ENCODE results near the gene BRI3.

The BRI3 gene

DNA sequence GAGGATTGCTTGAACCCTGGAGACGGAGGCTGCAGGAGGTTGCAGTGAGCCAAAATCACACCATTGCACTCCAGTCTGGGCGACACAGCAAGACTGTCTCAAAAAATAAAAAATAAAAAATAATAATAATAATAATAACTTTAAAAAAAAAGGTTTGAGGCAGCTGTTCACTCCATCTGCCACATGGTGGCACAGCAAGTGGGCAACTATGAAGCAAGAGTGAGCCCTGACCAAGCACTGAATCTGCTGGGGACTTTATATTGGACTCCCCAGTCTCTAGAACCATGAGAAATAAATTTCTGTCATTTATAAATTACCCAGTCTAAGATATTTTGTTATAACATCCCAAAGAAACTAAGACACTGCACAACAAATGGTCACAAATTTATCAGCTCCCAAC, 14.6 kb upstream of the BRI3 start:
- no peak for TF ChIP-seq POLR2AphosphoS5 (IDR thresholded peaks at IDR 0.05; ENCODE audit: low read depth)
- no peak for TF ChIP-seq GABPA (IDR thresholded peaks at IDR 0.05; ENCODE audit: low read depth)
- TF ChIP-seq, protein P1, sequence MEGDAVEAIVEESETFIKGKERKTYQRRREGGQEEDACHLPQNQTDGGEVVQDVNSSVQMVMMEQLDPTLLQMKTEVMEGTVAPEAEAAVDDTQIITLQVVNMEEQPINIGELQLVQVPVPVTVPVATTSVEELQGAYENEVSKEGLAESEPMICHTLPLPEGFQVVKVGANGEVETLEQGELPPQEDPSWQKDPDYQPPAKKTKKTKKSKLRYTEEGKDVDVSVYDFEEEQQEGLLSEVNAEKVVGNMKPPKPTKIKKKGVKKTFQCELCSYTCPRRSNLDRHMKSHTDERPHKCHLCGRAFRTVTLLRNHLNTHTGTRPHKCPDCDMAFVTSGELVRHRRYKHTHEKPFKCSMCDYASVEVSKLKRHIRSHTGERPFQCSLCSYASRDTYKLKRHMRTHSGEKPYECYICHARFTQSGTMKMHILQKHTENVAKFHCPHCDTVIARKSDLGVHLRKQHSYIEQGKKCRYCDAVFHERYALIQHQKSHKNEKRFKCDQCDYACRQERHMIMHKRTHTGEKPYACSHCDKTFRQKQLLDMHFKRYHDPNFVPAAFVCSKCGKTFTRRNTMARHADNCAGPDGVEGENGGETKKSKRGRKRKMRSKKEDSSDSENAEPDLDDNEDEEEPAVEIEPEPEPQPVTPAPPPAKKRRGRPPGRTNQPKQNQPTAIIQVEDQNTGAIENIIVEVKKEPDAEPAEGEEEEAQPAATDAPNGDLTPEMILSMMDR (IDR thresholded peaks at IDR 0.05; ENCODE audit: insufficient read depth, low read length), result peak; percentile 24
- no peak for DNase-seq (ENCODE audit: low read depth in 1 of 2, low spot score in 1 of 2)
- H3K4me3 ChIP-seq (replicated peaks; ENCODE audit: insufficient read depth, low read length), result no peak overlapping the region

DNA sequence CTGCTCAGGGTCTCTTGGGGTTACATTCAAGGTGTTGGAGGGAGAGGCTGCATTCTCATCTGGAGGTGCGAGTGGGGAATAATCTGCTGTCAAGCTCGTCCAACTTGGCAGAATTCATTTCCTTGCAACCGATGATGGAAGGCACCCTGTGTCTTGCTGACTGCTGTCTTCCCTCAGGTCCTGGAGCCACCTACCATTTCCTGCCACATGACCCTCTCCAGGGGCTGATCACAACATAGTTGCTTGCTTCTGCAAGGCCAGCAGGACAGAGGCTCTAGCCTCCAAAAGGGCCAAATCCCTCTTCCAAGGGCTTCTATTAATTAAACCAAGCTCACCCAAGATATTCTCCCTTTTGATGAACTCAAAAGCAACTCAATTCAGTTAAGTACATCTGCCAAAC, 14.2 kb upstream of the BRI3 start:
- Histone ChIP-seq H3K27ac (replicated peaks) (no peak overlapping the region), H3K27me3 (ENCODE audit: insufficient read depth, poor library complexity, severe bottlenecking) (no peaks in the 10 kb centered on the region), H3K4me3 (replicated peaks; ENCODE audit: insufficient read depth, low read length) (no peak overlapping the region)
- DNase-seq (ENCODE audit: low read depth in 1 of 2, low spot score in 1 of 2), result no peak
- TF ChIP-seq, protein P1 (IDR thresholded peaks at IDR 0.05; ENCODE audit: insufficient read depth, low read length), result no peak
- no peak for TF ChIP-seq GABPA (IDR thresholded peaks at IDR 0.05; ENCODE audit: low read depth)
- no peak for TF ChIP-seq POLR2AphosphoS5 (IDR thresholded peaks at IDR 0.05; ENCODE audit: low read depth)
- no peak for TF ChIP-seq SPI1 (IDR thresholded peaks at IDR 0.05; ENCODE audit: borderline replicate concordance, low read depth)
- TF ChIP-seq, protein P2, sequence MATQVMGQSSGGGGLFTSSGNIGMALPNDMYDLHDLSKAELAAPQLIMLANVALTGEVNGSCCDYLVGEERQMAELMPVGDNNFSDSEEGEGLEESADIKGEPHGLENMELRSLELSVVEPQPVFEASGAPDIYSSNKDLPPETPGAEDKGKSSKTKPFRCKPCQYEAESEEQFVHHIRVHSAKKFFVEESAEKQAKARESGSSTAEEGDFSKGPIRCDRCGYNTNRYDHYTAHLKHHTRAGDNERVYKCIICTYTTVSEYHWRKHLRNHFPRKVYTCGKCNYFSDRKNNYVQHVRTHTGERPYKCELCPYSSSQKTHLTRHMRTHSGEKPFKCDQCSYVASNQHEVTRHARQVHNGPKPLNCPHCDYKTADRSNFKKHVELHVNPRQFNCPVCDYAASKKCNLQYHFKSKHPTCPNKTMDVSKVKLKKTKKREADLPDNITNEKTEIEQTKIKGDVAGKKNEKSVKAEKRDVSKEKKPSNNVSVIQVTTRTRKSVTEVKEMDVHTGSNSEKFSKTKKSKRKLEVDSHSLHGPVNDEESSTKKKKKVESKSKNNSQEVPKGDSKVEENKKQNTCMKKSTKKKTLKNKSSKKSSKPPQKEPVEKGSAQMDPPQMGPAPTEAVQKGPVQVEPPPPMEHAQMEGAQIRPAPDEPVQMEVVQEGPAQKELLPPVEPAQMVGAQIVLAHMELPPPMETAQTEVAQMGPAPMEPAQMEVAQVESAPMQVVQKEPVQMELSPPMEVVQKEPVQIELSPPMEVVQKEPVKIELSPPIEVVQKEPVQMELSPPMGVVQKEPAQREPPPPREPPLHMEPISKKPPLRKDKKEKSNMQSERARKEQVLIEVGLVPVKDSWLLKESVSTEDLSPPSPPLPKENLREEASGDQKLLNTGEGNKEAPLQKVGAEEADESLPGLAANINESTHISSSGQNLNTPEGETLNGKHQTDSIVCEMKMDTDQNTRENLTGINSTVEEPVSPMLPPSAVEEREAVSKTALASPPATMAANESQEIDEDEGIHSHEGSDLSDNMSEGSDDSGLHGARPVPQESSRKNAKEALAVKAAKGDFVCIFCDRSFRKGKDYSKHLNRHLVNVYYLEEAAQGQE (IDR thresholded peaks at IDR 0.05; ENCODE audit: insufficient replicate concordance, low read depth), result no peak

More for the DNA sequence above, 14.6 kb upstream of the BRI3 start:
- Histone ChIP-seq H3K27me3 (ENCODE audit: insufficient read depth, poor library complexity, severe bottlenecking) (no peaks in the 10 kb centered on the region), H3K27ac (replicated peaks) (no peak overlapping the region)

DNA sequence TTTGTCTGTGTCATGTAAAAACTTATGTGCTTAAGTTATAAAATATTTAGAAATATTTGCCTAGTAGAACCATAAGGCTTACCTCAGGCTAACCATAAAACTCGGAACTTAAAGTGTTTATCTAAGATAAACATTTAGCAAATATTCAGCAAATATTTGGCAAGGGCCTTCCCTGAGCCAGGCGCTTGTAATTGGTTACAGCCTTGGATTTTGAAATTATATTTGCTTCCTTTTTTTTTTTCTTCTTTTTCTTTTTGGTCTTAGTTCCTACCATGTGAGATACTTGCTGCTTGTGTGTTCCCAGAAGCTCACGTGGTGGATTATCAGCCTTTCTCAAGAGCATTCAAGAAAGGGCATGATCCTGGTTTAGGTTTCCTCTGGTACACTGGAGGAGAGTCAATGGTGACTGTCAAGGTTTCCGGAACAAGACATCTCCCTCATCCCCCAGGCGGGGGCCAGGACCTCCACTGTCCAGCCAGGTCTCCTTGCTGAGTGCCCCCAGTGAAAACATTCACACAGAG, 5.2 kb upstream of the BRI3 start:
- peak in 1 of 2 experiments; percentile 71 for DNase-seq (ENCODE audit: low read depth in 1 of 2, low spot score in 1 of 2)
- Histone ChIP-seq H3K27me3 (ENCODE audit: insufficient read depth, poor library complexity, severe bottlenecking) (no peaks in the 10 kb centered on the region), H3K27ac (replicated peaks) (peak overlapping the region; percentile 58), H3K4me3 (replicated peaks; ENCODE audit: insufficient read depth, low read length) (no peak overlapping the region)
- TF ChIP-seq GABPA (IDR thresholded peaks at IDR 0.05; ENCODE audit: low read depth) (no peak), SPI1 (IDR thresholded peaks at IDR 0.05; ENCODE audit: borderline replicate concordance, low read depth) (no peak), POLR2AphosphoS5 (IDR thresholded peaks at IDR 0.05; ENCODE audit: low read depth) (no peak)
- TF ChIP-seq, protein P2 (IDR thresholded peaks at IDR 0.05; ENCODE audit: insufficient replicate concordance, low read depth), result no peak
- TF ChIP-seq, protein P1 (IDR thresholded peaks at IDR 0.05; ENCODE audit: insufficient read depth, low read length), result no peak

DNA sequence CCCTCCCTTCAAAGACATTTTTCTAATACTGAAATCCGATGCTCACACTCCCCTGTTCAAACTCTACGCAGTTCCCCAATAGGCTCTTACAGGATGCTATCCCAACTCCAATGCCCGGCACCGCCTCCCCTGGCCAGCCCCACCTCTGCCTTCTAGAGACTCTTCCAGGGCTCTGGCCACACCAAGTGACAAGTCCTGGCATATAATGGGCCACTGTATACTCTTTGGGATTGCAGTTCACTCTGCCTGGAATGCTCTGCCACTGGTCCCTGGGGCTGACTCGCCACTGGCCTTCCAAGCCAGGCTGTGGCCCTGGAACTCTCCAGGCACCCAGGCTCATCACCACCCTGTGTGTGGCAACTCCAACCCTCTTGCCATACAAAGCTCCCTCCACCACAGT, 3.1 kb upstream of the BRI3 start:
- no peak for TF ChIP-seq GABPA (IDR thresholded peaks at IDR 0.05; ENCODE audit: low read depth)
- TF ChIP-seq, protein P1 (IDR thresholded peaks at IDR 0.05; ENCODE audit: insufficient read depth, low read length), result no peak
- TF ChIP-seq POLR2AphosphoS5 (IDR thresholded peaks at IDR 0.05; ENCODE audit: low read depth), result no peak
- TF ChIP-seq, protein P2 (IDR thresholded peaks at IDR 0.05; ENCODE audit: insufficient replicate concordance, low read depth), result no peak
- no peak for TF ChIP-seq SPI1 (IDR thresholded peaks at IDR 0.05; ENCODE audit: borderline replicate concordance, low read depth)
- no peaks in the 10 kb centered on the region for H3K27me3 ChIP-seq (ENCODE audit: insufficient read depth, poor library complexity, severe bottlenecking)
- no peak overlapping the region for H3K4me3 ChIP-seq (replicated peaks; ENCODE audit: insufficient read depth, low read length)
- no peak for DNase-seq (ENCODE audit: low read depth in 1 of 2, low spot score in 1 of 2)
- H3K27ac ChIP-seq (replicated peaks), result no peak overlapping the region

All from HL-60 (cell line).